Parathyroid adenoma (tissue), 2 donors: ENCODE measurements around the gene LSM12.

ENCODE experiments used
- H2AFZ ChIP-seq: fragments of 300-600 bp; sonication (generic); one replicate; pipeline ENCODE4 v1.7.0; 2017; ENCODE audit warnings: antibody characterized with exemption, mild to moderate bottlenecking
- H3K27ac ChIP-seq: fragments of 300-600 bp; sonication (generic); one replicate; pipeline ENCODE4 v1.7.0; 2017
- H3K27me3 ChIP-seq: fragments of 300-600 bp; sonication (generic); one replicate; pipeline ENCODE4 v1.7.0; 2017; ENCODE audit warnings: low read length; ENCODE audit not compliant: control insufficient read depth, insufficient read depth
- H3K36me3 ChIP-seq: fragments of 300-600 bp; sonication (generic); one replicate; pipeline ENCODE4 v1.7.0; 2017; ENCODE audit warnings: low read length; ENCODE audit not compliant: control insufficient read depth, insufficient read depth
- H3K4me1 ChIP-seq: fragments of 300-600 bp; sonication (generic); one replicate; pipeline ENCODE4 v1.7.0; 2017; ENCODE audit warnings: control low read depth
- H3K4me2 ChIP-seq: fragments of 300-600 bp; sonication (generic); one replicate; pipeline ENCODE4 v1.7.0; 2017; ENCODE audit warnings: low read length
- H3K4me3 ChIP-seq: fragments of 300-600 bp; sonication (generic); one replicate; pipeline ENCODE4 v1.7.0; 2017; ENCODE audit warnings: low read depth, low read length
- H3K79me2 ChIP-seq: fragments of 300-600 bp; sonication (generic); one replicate; pipeline ENCODE4 v1.7.0; 2017; ENCODE audit warnings: control low read depth
- H3K9ac ChIP-seq: fragments of 300-600 bp; sonication (generic); one replicate; pipeline ENCODE4 v1.7.0; 2017; ENCODE audit warnings: mild to moderate bottlenecking
- H3K9me3 ChIP-seq: fragments of 300-600 bp; sonication (generic); one replicate; pipeline ENCODE4 v1.7.0; 2017; ENCODE audit warnings: low read length; ENCODE audit not compliant: control insufficient read depth
- CTCF ChIP-seq: fragments of 300-600 bp; sonication (generic); IDR thresholded peaks from one replicate; pipeline ENCODE4 v1.7.0; 2017; ENCODE audit warnings: antibody characterized with exemption, mild to moderate bottlenecking
- donor health status: primary hyperparathyroidism.

The LSM12 gene

DNA sequence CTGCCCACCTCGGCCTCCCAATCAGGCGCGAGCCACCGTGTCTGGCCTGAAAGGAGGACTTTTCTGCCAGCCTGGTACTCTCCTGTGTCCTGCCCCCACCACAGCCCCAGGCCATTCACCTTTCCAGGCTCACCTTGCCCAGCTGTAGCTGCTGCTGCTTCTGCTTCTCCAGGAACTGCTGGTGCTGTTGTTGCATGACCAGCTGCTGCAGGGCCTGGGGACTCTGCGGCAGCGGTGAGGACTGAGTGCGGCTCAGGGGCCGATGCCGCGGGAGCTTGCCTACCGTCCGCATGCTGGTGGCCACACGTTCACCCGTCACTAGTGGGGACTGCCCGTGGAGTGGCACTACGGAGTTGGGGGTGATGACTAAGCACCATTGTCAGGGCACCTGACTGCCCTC, 21.8 kb upstream of the LSM12 start:
- no peak for TF ChIP-seq CTCF
- H3K4me2 ChIP-seq = no peak overlapping the region
- H3K9ac ChIP-seq = no peak overlapping the region
- H3K27ac ChIP-seq = no peak overlapping the region
- H3K4me1 ChIP-seq = no peaks in the 10 kb centered on the region
- no peaks in the 10 kb centered on the region for H3K9me3 ChIP-seq
- H3K27me3 ChIP-seq = no peaks in the 10 kb centered on the region
- no peak overlapping the region for H2AFZ ChIP-seq
- H3K79me2 ChIP-seq = peaks cover 10% of the 10 kb centered on the region
- H3K4me3 ChIP-seq = no peak overlapping the region
- no peaks in the 10 kb centered on the region for H3K36me3 ChIP-seq

DNA sequence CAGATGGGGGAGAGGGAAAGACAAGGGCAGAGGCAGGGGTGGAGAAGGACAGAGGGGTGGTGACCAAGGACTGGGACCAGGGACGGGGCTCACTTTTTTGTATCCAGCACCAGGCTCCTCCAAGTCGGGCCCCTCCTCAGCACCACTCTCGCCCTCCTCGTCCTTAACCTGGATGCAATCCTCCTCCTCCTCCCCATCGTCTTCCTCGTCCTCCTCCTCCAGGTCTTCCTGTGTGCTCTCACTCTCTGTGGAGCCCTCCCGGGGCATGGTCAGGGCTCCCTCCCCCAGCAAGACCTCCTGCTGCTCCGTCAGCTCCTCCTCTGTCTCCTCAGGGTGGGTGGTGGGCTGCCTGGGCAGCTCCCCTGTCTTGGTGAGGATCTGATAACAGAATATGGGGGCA, 20.8 kb upstream of the LSM12 start:
- Histone ChIP-seq H3K79me2 (peaks cover 5% of the 10 kb centered on the region), H3K4me2 (no peak overlapping the region), H2AFZ (no peak overlapping the region), H3K36me3 (no peaks in the 10 kb centered on the region), H3K4me3 (no peak overlapping the region), H3K9me3 (no peaks in the 10 kb centered on the region), H3K27ac (no peak overlapping the region), H3K9ac (no peak overlapping the region), H3K27me3 (no peaks in the 10 kb centered on the region), H3K4me1 (no peaks in the 10 kb centered on the region)
- TF ChIP-seq CTCF = no peak

DNA sequence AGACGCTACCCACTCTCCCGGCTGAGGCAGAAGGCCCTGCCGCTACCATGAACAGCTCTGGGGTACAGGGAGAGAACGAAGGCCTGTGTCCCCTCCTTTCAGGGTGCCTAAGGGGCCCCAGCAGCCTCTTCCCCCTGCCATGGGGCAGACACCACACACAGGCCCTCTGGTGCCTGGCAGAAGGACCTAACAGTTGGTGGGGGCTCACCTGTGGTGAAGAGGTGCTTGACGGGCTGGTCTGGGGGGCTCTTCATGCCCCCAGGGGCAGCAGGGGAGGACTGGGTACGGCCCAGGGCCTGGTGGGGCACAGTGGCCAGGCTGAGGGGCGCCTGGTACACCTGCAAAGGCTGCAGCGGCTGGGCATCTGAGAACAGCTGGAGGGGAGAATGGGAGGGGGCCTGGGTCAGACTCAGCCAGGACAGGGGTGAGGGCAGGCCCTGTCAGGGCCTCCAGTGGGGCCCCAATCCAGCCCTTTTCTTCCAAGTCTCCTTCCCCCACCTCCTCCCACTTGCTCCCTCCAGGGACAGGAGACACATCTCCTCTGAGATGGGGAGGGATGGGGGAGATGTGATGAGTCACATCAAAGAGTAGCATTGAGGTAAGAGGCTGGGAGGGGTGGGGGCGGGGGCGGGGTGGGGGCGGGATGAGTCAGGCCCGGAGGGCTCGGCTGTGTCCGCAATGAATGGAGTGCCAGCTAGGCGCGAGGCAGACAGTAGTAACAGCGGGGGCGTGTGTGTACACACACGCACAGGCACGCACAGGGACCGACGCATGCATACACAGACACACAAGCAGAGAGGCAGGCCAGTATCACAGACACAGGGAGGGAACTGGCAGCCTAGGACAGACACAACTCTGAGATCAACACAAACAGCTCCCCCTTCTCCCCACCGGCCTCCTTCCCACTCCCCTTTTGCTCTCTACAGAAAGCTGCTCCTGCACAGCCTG, 20.2 kb upstream of the LSM12 start:
- Histone ChIP-seq H3K4me1 (no peaks in the 10 kb centered on the region), H3K36me3 (no peaks in the 10 kb centered on the region), H3K79me2 (peaks cover 5% of the 10 kb centered on the region), H3K27me3 (no peaks in the 10 kb centered on the region), H3K9ac (no peak overlapping the region), H3K9me3 (no peaks in the 10 kb centered on the region), H2AFZ (no peak overlapping the region), H3K4me2 (no peak overlapping the region), H3K4me3 (no peak overlapping the region), H3K27ac (no peak overlapping the region)
- TF ChIP-seq CTCF = no peak

DNA sequence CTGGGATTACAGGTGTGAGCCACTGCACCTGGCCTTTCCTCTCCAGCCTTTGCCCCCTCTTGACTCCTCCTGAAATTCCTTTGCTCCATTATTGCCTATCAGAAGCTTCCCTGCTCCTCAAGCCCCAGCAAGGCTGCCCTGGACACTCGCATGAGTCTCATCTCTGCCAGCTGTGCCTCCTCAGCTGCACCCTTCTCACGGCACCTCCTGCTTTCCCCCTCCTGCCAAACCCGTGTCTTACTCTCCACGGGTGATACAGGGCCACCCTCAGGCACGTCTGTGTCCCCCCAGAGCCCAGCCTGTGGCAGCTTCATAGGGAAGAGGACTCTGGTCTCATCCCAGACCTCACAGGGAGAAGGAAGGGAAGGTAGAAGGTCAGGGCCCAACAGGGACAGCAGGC, 19.4 kb upstream of the LSM12 start:
- Histone ChIP-seq H3K27ac (no peak overlapping the region), H3K79me2 (peaks cover 5% of the 10 kb centered on the region), H3K27me3 (no peaks in the 10 kb centered on the region), H3K9me3 (no peaks in the 10 kb centered on the region), H3K36me3 (no peaks in the 10 kb centered on the region), H3K9ac (no peak overlapping the region), H3K4me2 (no peak overlapping the region), H3K4me1 (no peaks in the 10 kb centered on the region), H2AFZ (no peak overlapping the region), H3K4me3 (no peak overlapping the region)
- TF ChIP-seq CTCF = no peak

- Histone ChIP-seq H3K27ac (no peak overlapping the region), H2AFZ (no peak overlapping the region), H3K4me2 (no peak overlapping the region), H3K9me3 (no peaks in the 10 kb centered on the region), H3K36me3 (no peaks in the 10 kb centered on the region), H3K4me3 (no peak overlapping the region), H3K4me1 (no peaks in the 10 kb centered on the region), H3K9ac (no peak overlapping the region), H3K79me2 (peaks cover 7% of the 10 kb centered on the region), H3K27me3 (no peaks in the 10 kb centered on the region)
- no peak for TF ChIP-seq CTCF
Measured at GRCh38 chr17:44084921-44085320, 18.4 kb upstream of the LSM12 start.
